ENCODE results near the gene HS2ST1. TPM values are rescaled to one million over a fixed set of nuclear protein-coding genes. Genes with fewer than 3 reads are reported as not detected.

HS2ST1 gene
- total and polyA plus RNA-seq, 9 donors = 11.5 to 31.6 (median 21.8) TPM

DNA sequence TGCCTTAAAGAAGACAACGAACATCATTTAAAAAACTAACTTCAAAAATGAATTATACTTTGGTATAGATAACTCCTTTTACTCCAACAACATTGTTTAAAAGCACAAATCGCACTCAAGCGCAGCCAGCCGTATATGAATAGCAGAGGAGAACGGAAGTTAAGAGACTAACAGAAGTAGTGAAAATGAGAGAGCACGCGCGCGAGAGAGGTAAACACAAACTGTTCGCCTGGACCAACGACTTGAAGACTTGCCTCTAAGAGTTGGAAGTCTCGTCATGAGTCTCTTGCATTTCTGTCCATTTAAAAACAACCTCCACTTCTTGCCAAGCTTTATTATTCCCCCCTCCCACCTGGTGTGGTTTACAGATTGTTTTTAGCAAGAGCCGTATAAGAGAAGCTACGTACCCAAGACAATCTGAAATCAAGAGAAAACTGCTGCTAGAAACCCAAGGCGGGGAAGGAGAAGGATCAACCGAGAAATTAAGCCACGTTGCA, 988 bp upstream of the HS2ST1 start:
- WGBS, 3 donors = 0 to 1% (median 0%) methylated on average over 17 of the region's 17 CpGs
- intact Hi-C loops (cut with DNase I) = no loop called here

GRCh38 chr1:86913896-86914600, 387 bp upstream of the HS2ST1 start, which contains the start of gene SELENOF:
Gene SELENOF, minus strand, starts transcription at chr1:86914126. Its CDS starts 15 bp downstream, at chr1:86914111.
- Histone ChIP-seq H3K4me1 (ENCODE audit: insufficient read depth) (peaks cover 7% of the 10 kb centered on the region), H3K36me3 (no peaks in the 10 kb centered on the region), H3K9me3 (no peaks in the 10 kb centered on the region), H3K4me3 (peak within 1 kb of the TSS; percentile 95), H3K27me3 (no peaks in the 10 kb centered on the region), H3K27ac (peak within 1 kb of the TSS; percentile 83 to 88)
- WGBS, 3 donors = 1% methylated on average over 44 of the region's 44 CpGs
- peak; percentile 99 to 100 (median 99) for DNase-seq
- intact Hi-C loops (cut with DNase I) = no loop called here
- TF ChIP-seq, protein P1, sequence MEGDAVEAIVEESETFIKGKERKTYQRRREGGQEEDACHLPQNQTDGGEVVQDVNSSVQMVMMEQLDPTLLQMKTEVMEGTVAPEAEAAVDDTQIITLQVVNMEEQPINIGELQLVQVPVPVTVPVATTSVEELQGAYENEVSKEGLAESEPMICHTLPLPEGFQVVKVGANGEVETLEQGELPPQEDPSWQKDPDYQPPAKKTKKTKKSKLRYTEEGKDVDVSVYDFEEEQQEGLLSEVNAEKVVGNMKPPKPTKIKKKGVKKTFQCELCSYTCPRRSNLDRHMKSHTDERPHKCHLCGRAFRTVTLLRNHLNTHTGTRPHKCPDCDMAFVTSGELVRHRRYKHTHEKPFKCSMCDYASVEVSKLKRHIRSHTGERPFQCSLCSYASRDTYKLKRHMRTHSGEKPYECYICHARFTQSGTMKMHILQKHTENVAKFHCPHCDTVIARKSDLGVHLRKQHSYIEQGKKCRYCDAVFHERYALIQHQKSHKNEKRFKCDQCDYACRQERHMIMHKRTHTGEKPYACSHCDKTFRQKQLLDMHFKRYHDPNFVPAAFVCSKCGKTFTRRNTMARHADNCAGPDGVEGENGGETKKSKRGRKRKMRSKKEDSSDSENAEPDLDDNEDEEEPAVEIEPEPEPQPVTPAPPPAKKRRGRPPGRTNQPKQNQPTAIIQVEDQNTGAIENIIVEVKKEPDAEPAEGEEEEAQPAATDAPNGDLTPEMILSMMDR (IDR thresholded peaks at IDR 0.05) = no peak
- TF ChIP-seq EP300 (IDR thresholded peaks at IDR 0.05) (no peak), POLR2A (IDR thresholded peaks at IDR 0.05) (no peak)

More for the DNA sequence above, 988 bp upstream of the HS2ST1 start:
- Histone ChIP-seq H3K4me3 (peak overlapping the region; percentile 95), H3K4me1 (ENCODE audit: insufficient read depth) (peaks cover 5% of the 10 kb centered on the region), H3K36me3 (no peaks in the 10 kb centered on the region), H3K9me3 (no peaks in the 10 kb centered on the region), H3K27me3 (no peaks in the 10 kb centered on the region), H3K27ac (peak overlapping the region; percentile 71 to 88)
- DNase-seq = peak in 1 of 5 donors; percentile 28
- TF ChIP-seq EP300 (IDR thresholded peaks at IDR 0.05) (no peak), POLR2A (IDR thresholded peaks at IDR 0.05) (no peak)
- TF ChIP-seq, protein P1 (IDR thresholded peaks at IDR 0.05) = no peak

DNA sequence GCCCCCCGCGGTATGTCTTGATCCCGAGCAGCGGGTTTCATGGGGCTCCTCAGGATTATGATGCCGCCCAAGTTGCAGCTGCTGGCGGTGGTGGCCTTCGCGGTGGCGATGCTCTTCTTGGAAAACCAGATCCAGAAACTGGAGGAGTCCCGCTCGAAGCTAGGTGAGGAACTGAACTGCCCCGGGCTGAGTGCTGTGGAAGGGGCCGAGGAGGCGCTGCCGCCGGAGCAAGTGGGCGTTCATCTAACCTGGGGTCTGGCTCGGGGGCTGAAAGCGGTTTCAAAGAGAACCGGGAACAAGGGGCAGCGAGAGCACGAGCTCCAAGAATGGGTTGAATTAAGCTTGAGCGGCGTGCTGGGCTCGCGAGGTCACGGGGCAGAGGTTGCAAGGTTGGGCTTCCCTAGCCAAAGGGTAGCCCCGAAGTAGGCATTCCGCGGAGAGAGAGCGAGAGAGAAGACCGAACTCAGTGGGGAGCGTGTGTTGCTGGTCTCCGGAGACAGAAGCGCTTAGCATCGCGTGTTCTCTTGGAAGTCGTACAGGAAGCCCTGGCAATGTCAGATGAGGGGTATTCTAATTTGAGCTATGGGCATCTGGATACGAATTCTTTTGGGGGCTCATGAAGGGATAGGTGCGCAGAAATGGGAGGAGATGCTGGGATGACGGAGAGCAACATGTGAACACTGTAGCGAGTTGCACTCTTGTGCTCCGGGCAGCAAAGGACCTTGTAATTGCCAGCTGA, 732 bp downstream of the HS2ST1 start:
- H3K9me3 ChIP-seq = no peaks in the 10 kb centered on the region
- H3K36me3 ChIP-seq = no peaks in the 10 kb centered on the region
- H3K4me3 ChIP-seq = peak overlapping the region; percentile 94
- TF ChIP-seq POLR2A (IDR thresholded peaks at IDR 0.05) (peak; percentile 22), EP300 (IDR thresholded peaks at IDR 0.05) (no peak)
- TF ChIP-seq, protein P1 (IDR thresholded peaks at IDR 0.05) = no peak
- intact Hi-C loops (cut with DNase I) = no loop called here
- peaks cover 7% of the 10 kb centered on the region for H3K4me1 ChIP-seq (ENCODE audit: insufficient read depth)
- DNase-seq = peak; percentile 37 to 59 (median 55)
- WGBS, 3 donors = 0 to 1% (median 0%) methylated on average over 42 to 43 of the region's 43 CpGs
- no peaks in the 10 kb centered on the region for H3K27me3 ChIP-seq
- H3K27ac ChIP-seq = peak overlapping the region; percentile 64 to 83

- TF ChIP-seq, protein P1 (IDR thresholded peaks at IDR 0.05) = no peak
- no peak for TF ChIP-seq EP300 (IDR thresholded peaks at IDR 0.05)
- no peak for TF ChIP-seq POLR2A (IDR thresholded peaks at IDR 0.05)
- Histone ChIP-seq H3K4me3 (peak overlapping the region; percentile 94), H3K36me3 (no peaks in the 10 kb centered on the region), H3K4me1 (ENCODE audit: insufficient read depth) (peaks cover 7% of the 10 kb centered on the region), H3K9me3 (no peaks in the 10 kb centered on the region), H3K27ac (peak overlapping the region; percentile 17 to 64), H3K27me3 (no peaks in the 10 kb centered on the region)
- DNase-seq = no peak
- intact Hi-C loops (cut with DNase I) = no loop called here
- WGBS, 3 donors = 1 to 2% (median 1%) methylated on average over 14 of the region's 14 CpGs
Observed at GRCh38 chr1:86915737-86916235, 1.4 kb downstream of the HS2ST1 start.

Measured in ovary (tissue), 9 donors.